K562 (cell line): ENCODE measurements around the gene HACL1. TPM values are rescaled to one million over a fixed set of nuclear protein-coding genes. Genes with fewer than 3 reads are reported as not detected.

Experiments
- CHD7 ChIP-seq: fragments of 200-600 bp; sonication (generic); IDR thresholded peaks from one replicate; pipeline ENCODE4 v1.6.1; 2012; ENCODE audit warnings: mild to moderate bottlenecking, low read depth, low read length, inconsistent platforms
- PHF20 ChIP-seq: fragments of 450-650 bp; IDR thresholded peaks from 2 replicates; pipeline ENCODE4 v1.6.1; 2018; ENCODE audit not compliant: partially characterized antibody
- RAD21 ChIP-seq, 2 experiments: fragments of 250-450 bp in 1 of 2; fragments of 450-650 bp in 1 of 2; sonication (Bioruptor Pico) in 1 of 2; formaldehyde crosslinking in 1 of 2; IDR thresholded peaks in 1 of 2; conservative IDR thresholded peaks in 1 of 2; 2 replicates each; pipeline versions ENCODE4 v1.4.0 to v1.8.0; 2020 to 2022; ENCODE audit warnings: mild to moderate bottlenecking in 2 of 2, moderate library complexity in 1 of 2
- REST ChIP-seq, 2 experiments: fragments of 450-650 bp; formaldehyde crosslinking in 1 of 2; IDR thresholded peaks; 2 replicates each; pipeline versions ENCODE4 v1.4.0 to v1.6.1; 2014 to 2020; ENCODE audit warnings: mild to moderate bottlenecking in 2 of 2, borderline replicate concordance in 1 of 2, low read depth in 1 of 2
- SMARCE1 ChIP-seq: fragments of 450-650 bp; IDR thresholded peaks from 2 replicates; pipeline ENCODE4 v1.7.1; 2016; ENCODE audit warnings: mild to moderate bottlenecking
- ZNF224 ChIP-seq: sonication (generic); formaldehyde crosslinking; IDR thresholded peaks from 2 replicates; pipeline ENCODE4 v1.8.0; 2022; ENCODE audit warnings: mild to moderate bottlenecking, missing genetic modification reagents
- ZNF3 ChIP-seq: fragments of 250-450 bp; sonication (Bioruptor Pico); IDR thresholded peaks from 2 replicates; pipeline ENCODE4 v1.5.0; 2021; ENCODE audit warnings: mild to moderate bottlenecking, moderate library complexity
- polyA plus RNA-seq, 8 experiments: library from polyadenylated mRNA; depleted of rRNA in 4 of 8; stranded (reverse) in 5 of 8; unstranded in 3 of 8; fragments of >200 nt; fragmentation: Nextera tagmentation in 2 of 8; fragmentation: Illumina TruSeq in 1 of 8; extraction: Ambion mirVana in 2 of 8; extraction: Trizol in 1 of 8; gene quantifications; 2 replicates each; pipeline versions ENCODE4 v1.2.1 to v1.2.3, GENCODE V29; 2011 to 2014; ENCODE audit warnings: inconsistent platforms in 1 of 8, missing spikeins in 1 of 8
- total RNA-seq, 7 experiments: library from RNA; depleted of rRNA in 6 of 7; stranded (reverse); fragments of >200 nt in 6 of 7; fragmentation: Illumina TruSeq in 2 of 7; extraction: Trizol in 2 of 7; gene quantifications; 2 replicates each; pipeline versions ENCODE4 v1.2.1 to v1.2.3, GENCODE V29; 2011 to 2021; ENCODE audit warnings: low replicate concordance in 1 of 7

The HACL1 gene
- total and polyA plus RNA-seq, 9 of the 15 experiments (the other 6 are each of a cell fraction or from before 2014, with no cell fraction given), result 18.9 to 61.5 (median 30.5) TPM

- no peak for TF ChIP-seq CHD7
- TF ChIP-seq PHF20, result peak; percentile 93
- TF ChIP-seq ZNF3 (CRISPR knock-in tag), result no peak
- TF ChIP-seq RAD21 (CRISPR knock-in tag; conservative IDR thresholded peaks at IDR 0.05 in 1 of 2, IDR thresholded peaks at IDR 0.05 in 1 of 2), result peak in 1 of 2 experiments; percentile 29; a peak in 1 of 4 replicates
- TF ChIP-seq REST (IDR thresholded peaks at IDR 0.05; ENCODE audit: borderline replicate concordance), result no peak
- TF ChIP-seq REST (CRISPR knock-in tag; IDR thresholded peaks at IDR 0.05; ENCODE audit: low read depth), result no peak
- TF ChIP-seq ZNF224 (CRISPR knock-in tag), result no peak
- no peak for TF ChIP-seq SMARCE1
These were observed at the start of gene HACL1, which contains the start of gene BTD (continued) for GRCh38 chr3:15601399-15602145.
